Astrocyte (in vitro differentiated cells and primary cell): ENCODE data around the gene CYP1B1.

ENCODE experiments used
- CTCF ChIP-seq: IDR thresholded peaks from 2 replicates; pipeline ENCODE4 v1.5.1; 2011; ENCODE audit warnings: low read depth, mild to moderate bottlenecking, inconsistent platforms, low read length, moderate library complexity; ENCODE audit not compliant: insufficient read depth
- EZH2 ChIP-seq: IDR thresholded peaks from 2 replicates; pipeline ENCODE4 v1.6.1; 2012; ENCODE audit warnings: mild to moderate bottlenecking, low read length, inconsistent platforms; ENCODE audit not compliant: insufficient read depth

GRCh38 chr2:38056216-38056615 lies 19.7 kb downstream of the CYP1B1 start:
- no peak for TF ChIP-seq CTCF
- TF ChIP-seq EZH2: no peak
